Superior temporal gyrus (tissue), 1 donor: ENCODE measurements around the gene COQ3.
A peak's percentile ranks its signal among the peaks of the same experiment; 100 is the strongest.
"Not testable (repeated sequence)": the region's sequence is repeated elsewhere in the genome, so short reads cannot be mapped to it uniquely, and the experiment has no call there.

Experiments
- DNase-seq: peaks from one replicate; pipeline ENCODE4 v3.0.0-alpha.2; 2016; ENCODE audit errors: extremely low spot score

Gene COQ3

DNA sequence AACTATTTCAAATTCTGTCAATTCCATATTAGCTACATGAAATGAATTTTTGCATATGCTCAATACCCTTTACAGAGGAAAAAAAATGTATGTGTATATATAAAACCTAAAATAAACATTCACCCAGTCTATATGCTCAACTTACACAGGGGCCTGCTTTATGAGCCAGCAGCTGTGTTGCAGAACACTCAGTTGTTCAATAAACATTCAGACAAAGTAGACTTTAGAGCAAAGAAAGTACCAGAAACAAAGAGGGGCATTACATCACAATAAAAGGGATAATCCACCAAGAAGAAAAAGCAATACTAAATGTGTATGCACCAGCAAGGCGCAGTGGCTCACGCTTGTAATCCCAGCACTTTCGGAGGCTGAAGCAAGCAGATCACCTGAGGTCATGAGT, 9.5 kb downstream of the COQ3 start:
- no peak for DNase-seq

DNA sequence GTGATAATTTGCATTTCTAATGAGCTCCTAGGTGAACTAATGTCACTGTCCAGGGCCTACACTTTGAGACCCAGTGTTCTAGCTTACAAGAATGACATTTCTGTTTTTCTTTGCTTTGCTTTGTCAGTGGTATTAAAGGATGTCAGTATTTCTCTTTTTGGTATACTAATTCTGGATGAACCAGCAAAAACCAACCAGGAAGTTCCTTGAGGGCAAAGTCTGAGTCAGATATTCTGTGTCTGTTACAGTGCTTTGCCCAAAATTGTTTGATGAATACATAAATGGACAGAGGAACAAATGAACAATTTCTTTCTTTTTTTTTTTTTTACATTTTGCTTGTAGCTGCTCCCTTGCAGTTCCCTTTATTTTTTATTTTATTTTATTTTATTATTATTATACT, 15.4 kb downstream of the COQ3 start:
- DNase-seq, result no peak

DNA sequence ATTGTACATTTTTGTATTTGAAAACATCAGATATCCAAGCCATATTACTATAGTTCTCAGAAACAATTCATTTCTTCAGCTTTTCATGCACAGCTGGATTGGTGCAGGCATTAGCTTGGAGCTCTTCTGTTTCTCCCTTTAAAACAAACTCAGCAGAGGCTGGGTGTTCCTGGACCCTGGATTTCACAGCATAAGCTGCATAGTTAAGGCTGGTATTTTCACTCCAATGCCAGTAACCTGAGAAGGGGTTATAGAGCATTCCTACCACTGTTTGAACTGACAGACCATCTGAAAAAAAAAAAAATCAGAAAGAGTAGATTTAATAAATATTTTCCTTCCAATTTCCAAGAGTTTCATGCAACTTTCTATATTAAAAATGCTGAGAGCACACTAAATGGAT, 24.5 kb downstream of the COQ3 start:
- DNase-seq, result no peak

DNA sequence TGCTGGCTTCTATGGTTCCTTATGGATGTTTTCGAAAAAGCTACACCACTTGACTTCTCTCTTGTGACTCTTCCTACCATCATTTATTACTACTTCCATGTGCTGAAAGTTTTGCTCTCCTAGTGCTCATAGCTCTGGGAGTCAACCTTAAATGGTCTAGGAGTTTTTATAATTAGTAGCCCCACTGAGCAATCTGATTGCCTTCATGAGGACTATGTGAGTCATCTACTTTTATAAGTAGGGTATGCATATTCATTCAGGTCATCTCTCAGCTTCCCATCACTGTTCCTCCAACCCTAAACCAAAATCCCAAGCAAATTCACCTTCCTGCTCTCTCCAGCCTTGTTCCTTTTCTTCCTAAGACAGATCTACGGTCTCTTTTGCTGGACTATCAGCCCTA, 27.1 kb downstream of the COQ3 start:
- DNase-seq, result no peak

DNA sequence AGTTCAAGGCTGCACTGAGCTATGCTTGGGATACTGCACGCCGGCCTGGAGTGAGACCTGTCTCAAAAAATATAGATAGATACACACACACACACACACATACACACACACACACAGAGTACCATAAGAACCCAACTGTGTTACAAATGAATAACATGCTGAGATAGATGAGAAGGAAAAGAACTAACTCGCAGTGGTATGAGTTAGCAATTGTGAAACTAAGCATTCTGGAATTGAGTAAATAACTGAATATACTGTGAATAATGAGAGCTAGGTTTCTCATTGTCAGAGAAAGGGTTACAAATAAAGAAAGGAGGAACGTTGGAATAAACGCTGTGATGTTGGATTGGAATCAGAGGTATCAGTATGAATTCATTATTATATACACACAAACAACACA, 30.0 kb downstream of the COQ3 start:
- no peak for DNase-seq

DNA sequence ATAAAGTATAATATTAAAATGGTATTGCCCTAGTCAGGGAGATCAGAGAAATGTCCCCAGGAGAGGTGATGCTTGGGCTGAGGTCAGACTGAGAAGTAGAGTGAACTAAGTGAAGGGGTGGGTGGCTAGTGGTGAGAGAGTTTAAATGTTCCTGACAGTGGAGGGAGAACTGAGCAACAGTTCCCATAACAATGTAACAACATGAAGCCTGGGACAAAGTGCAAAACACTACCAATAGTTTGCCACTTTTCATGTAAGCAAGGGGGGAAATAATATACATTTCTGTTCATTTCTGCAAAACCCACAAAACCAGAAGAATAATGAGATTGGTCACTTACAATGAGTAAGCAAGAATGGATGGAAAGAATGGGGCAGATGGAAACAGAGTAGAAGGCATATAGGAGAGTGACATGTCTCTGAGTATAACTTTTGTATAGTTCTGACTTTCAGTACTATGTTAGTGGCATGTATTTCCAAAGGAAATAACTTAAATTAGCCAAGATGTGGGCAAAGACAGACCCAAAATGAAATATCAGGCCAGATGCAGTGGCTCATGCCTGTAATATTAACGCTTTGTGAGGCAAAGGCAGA, 31.2 kb downstream of the COQ3 start:
- no peak for DNase-seq

DNA sequence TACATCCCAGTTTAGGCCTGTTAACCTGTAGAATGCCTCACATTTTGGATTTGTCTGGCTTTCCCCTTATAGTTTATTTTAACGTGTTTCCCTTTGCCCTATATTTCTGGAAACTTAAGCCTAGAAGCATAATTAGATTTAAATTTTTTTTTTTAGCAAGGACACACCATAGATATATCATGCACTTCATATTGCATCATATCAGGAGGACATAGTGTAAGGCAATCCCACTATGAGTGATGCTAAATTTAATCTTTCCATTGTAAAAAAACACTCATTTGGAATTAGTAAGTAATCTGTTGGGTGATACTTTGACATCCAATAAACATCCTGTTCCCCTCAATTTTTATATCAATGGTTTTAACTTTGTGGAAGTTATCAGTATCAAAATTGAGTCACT, 34.2 kb downstream of the COQ3 start:
- DNase-seq, result no peak

DNA sequence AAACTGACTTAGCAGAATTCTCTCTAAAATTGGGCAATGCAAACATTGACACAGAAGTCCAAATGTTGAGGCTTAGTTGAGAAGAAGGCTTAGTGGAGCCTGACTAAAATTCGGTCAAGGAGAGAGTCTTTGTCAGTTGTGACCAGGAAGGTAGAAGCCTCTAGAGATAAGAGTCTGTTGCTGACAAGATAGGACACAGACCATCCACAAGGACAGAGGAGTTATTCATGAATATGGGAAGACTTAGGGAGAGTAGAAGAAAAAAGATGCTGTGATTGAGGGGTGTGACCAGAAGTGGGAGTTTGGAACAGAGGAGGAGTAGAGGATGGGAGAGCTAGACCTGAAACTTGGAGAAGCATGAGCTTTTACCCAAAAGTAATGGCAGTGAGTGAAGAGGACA, 37.4 kb downstream of the COQ3 start:
- no peak for DNase-seq

DNA sequence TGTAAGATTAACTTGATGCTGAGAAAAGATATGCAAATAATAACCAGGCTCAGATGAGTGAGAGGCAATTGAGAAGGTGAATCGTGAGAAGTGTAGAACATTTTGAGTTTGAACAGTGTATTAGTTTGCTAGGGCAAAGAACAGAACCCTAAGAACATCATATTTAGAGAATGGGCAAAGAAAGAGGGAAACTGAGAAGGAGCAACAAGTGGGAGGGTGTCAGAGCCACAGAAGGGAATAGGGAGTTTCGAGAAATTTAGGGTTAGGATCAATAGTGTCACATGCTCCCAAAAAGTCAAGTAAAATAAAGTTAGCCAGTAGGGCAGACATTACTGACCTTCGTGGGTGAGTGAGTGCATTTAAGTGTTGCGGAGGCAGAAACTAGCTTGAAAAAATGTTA, 39.0 kb downstream of the COQ3 start:
- DNase-seq, result no peak

DNA sequence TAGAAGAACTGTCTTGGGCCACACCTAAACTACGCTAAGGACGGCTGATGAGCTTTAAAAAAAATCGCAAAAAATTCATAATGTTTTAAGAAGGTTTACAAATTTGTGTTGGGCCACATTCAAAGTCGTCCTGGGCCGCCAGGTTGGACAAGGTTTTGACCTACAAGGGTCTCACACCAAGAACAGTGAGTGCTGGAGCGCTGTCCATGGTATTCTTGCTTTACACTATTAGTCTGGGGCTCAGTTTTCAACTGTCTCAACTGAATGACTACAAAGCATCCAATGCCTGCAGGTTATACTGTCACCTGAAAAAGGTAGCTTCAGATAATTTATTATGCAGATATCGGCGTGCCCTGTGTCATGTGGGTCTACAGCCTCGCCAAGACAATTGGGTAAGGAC, 40.9 kb downstream of the COQ3 start:
- no peak for DNase-seq

DNA sequence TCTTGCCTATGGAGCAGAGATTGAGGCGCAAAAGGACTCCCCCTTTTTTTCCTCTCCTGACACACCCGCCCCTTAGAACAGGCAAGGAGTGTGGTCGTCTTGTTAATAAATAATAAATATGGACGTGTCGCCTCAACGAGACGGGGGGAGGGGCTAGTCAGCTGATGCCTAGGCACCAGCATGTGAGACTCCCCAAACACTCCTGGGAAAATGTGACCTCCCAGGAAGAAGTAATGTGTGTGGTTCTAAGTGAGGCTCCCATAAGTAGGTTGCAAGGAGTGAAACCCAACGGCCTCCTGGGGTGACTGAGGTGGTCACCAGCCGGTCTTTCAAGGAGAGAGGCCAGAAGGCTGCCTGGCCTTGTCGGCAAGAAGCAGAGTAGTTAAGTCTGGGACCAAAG, 43.4 kb downstream of the COQ3 start:
- no peak for DNase-seq

DNA sequence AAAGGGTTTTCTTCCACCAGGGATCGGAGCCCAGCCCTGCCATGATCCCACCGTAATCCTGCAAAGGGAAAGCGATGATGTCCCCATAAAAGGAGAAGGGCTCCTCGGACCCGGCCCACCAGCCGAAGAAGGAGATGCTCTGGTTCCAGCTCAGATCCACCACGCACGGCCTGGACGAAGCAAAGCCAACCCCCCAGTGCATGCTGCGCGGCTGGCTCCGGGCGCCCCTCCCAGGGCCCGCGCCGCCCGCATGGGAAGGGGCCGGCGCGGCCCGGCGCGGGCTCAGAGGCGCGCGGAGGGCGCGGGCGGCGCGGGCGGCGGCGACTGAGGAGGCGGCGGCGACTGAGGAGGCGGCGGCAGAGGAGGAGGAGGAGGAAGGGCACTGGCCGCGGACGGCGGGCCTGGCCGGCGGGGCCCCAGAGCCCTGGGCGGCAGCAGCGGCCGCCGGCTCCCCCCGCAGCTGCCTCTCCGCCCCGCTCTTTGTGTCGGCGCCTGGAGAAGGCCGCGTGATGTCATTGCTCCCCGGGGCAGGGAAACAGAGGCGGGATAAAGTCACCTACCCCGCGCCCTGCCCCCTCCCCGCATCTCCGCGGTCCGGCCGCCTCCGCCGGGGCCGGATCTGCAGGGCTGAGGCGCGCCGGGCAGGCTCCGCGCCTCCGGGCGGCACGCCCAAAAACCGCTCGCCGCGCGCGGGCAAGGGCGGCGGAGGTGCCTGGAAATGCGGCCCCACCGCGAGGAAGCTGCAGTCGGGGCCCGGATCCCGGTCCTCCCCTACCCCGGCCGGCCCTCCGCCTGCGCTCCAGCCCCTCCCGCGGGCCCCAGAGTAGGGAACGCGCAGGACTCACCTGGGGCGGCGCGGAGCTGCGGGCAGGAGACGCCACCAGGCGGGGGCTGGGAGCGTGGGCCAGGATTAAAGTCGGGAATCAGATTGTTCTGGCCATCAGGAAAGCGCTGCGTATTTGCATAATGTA, 44.5 kb downstream of the COQ3 start, which contains the start of gene FAXC:
TSS of gene FAXC (minus strand) at position 504 of the 971 bp plus-strand sequence. CDS start at position 202, 302 bp downstream.
- DNase-seq, result peak; percentile 30

DNA sequence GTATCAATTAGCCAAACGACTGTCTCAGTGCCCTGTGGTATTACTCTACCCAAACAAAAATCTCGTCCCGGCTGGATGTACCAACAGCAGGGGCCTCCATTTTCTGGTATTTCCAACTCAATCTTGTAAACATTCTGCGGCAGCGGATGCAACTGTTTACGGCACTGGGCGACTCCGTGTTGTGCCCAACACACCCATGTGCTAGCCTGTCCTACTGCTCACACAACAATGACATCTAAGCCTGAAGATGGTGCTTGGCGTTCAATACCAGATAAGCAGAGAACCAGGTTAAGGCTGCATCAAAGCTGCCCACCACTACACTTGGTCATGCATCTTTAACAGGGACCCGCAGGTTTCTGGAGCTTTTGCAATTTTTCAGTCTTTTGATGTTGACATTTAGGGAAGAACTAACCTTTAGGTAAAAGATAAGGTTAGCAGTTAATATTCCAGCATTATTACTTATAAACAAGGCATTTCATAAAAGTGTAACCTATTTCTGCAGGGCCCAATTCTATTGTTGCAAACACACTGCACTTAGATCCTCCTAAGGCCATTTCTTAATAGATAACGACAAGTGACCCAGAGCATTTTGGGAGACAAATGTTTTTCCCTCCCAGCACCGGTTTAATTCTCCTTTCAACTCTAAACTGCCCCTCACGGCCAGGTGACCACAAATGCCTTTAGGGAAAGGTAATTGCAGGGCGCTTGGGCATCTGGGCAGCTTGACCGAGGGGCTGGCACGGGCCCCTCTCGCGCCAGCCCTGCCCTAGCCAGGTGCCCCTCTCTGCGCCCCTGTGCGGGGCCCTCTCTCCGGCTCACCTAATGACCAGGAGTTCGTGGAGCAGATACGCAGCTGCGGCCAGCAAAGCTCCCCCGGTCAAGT, 45.5 kb downstream of the COQ3 start:
- DNase-seq, result peak; percentile 52

DNA sequence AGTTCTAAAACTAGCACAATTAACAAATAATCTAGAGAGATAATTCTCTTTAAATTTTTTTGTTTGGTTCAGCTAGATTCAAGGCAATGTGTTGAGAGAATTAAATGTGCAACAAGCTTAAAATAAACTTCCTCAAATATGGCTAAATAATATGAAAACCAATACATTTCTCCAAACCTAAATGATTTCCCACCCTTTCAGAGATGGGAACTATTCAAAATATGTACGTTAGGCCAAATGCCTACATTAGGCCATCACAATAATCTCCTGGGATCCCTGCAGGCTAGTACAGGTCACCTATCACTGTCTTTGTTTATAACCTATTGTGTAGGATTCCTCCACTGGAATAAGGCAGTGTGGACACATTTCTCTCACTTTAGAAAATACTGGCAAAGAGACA, 46.2 kb downstream of the COQ3 start:
- DNase-seq, result peak; percentile 38

DNA sequence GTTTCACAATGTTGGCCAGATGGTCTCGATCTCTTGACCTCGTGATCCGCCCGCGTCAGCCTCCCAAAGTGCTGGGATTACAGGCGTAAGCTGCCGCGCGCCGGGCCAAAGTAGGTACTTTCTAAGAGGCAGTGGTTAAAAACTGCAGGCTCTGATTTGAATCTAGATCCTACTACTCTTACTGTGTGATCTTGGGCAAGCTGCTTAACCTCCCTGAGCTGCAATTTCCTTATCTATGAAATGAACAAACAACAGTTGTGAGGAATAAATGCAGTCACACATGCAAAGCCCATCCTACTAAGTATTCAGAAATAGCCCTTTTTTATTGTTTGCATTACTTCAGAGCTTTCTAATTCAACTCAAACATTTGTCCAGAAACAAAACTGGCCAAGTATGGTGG, 47.4 kb downstream of the COQ3 start:
- no peak for DNase-seq

DNA sequence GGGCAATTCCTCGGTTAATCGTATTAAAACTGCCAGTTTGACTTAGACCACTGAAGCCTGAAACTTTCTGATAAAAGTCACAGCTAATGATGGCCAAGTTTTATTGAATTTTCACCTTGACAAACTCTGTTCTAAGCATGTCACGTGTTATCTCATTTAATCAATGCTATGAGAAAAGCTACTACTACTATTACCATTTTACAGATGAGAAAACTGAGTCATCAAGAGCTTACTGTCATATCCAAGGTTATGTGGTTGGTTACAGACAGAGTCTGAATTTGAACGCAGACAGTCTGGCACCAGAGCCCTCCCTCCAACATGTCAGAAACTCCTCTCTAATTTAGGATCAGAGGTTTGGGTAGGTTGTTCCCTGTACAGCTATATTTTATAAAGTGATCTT, 48.8 kb downstream of the COQ3 start:
- DNase-seq, result no peak

DNA sequence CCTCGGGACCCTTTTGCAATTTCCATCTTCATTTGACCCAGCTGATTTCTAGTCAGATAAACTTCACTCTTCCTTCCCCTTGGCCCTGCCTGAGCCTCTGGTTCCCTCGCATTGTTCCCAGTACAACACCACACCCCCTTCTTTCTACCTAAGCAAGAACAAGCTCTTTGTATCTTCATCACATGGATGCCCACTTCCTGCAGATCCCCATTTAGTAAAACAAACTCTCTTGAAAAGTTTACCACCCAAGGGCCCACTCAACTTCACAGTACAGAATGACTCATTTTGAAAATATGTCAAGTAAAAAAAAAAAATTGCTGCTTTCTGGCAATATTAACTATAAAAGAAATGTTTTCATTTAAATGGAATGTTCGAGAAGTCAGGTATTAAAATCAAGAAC, 49.7 kb downstream of the COQ3 start:
- DNase-seq, result no peak

DNA sequence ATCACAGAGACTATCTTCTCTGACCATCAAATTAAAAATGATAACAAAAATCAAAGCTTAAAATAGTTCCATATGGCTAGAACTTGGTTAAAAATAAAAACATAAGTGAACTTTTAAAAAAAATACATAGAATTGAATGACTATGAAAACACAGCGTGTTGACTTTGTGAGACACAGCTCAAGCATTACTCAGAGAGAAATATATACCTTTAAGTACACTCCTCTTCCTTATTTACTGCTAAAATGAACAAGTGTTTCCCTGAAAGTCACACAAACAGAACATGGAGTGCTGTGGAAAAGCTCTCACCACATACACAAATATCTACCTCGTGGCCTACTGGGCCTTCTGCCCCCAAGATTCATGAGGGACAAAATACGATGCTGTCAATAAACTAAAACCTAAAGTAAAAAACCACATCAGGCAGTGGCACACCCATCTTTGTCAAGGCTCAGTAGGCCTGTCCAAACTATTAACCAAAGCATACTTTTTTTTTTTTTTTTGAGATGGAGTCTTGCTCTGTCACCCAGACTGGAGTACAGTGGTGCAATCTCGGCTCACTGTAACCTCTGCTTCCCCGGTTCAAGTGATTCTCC, 52.0 kb downstream of the COQ3 start:
- no peak for DNase-seq

DNA sequence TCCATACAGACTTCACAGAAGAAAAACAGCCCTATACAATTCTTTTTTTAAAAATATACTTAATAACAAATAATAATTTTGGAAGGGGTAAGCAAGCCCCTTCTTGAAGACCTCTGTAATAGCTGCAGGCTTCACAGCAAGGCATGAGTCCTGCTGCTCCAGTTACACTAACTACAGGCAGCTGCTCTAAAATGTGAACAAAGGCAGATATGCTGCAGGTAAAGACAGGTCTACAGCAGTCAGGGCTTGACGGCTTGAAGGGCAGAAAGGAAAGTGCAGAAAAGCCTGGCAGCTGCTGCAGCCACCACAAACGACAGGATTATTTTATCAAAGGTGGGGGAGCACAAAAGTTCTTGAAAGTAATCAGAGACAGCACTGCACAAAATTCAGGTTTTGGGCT, 55.8 kb downstream of the COQ3 start:
- DNase-seq, result no peak

DNA sequence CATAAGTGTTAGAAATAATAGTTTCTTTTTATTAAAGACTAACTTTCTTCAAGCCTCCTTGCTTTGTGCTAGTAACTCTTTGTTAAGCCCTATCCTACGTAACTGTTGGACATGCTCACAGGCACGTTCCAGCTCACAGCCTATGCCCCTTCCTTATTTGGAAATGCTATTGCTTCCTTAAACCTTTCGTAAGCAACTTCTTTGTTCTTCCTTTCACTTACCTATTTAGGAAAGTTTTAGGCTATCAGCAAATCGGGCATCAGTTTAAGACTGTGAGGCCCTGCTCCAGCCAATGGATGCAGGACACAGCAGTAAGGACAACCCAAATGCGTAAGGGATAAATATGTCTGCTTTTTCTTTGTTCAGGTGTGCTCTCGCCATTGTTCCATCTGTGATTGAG, 58.7 kb downstream of the COQ3 start:
- not testable (repeated sequence) for DNase-seq

DNA sequence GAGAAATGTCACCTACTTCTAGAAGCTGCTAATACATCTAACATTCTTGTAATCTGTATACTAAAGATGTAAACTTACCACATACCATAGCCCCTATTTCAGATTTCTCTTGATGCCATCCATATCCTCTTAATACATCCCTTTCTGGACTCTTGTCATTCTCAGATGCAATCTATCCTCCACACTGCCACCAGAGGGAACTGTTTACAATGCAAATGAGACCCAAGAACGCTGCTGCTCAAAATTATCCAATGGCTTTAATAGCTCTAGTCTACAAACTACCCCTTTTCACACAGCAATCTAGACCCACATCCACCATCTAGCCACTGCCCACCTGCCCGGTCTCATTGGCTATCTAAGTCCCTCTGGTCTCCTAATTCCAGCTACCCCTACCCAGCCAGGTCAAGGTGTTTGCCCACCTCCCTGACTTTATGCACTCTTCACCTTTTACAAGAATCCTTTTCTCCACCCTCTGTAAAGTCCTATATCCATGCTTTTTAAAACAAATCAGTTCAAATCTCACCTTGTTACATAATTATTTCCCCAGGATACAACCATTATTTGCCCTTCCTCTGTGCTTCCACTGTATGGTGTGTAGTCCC, 59.4 kb downstream of the COQ3 start:
- DNase-seq, result peak; percentile 69
